BLaER1 (cell line): ENCODE results near the gene NACAD.

Source experiments
- H3K27ac ChIP-seq: shearing (Covaris generic); formaldehyde crosslinking; 2 replicates; pipeline ENCODE4 v1.8.1; 2022
- H3K27me3 ChIP-seq: shearing (Covaris generic); formaldehyde crosslinking; 2 replicates; pipeline ENCODE4 v1.8.1; 2022
- H3K36me3 ChIP-seq: shearing (Covaris generic); formaldehyde crosslinking; 2 replicates; pipeline ENCODE4 v1.8.1; 2022
- H3K4me1 ChIP-seq: shearing (Covaris generic); formaldehyde crosslinking; 2 replicates; pipeline ENCODE4 v1.8.1; 2022
- H3K4me2 ChIP-seq: shearing (Covaris generic); formaldehyde crosslinking; 2 replicates; pipeline ENCODE4 v1.8.1; 2022
- H3K4me3 ChIP-seq: shearing (Covaris generic); formaldehyde crosslinking; 2 replicates; pipeline ENCODE4 v1.8.1; 2022
- H3K9ac ChIP-seq: shearing (Covaris generic); formaldehyde crosslinking; 2 replicates; pipeline ENCODE4 v1.8.1; 2022
- H3K9me3 ChIP-seq: shearing (Covaris generic); formaldehyde crosslinking; 2 replicates; pipeline ENCODE4 v1.8.1; 2022
- H4K20me1 ChIP-seq: shearing (Covaris generic); formaldehyde crosslinking; 2 replicates; pipeline ENCODE4 v1.8.1; 2022
- Cebpa-rat ChIP-seq: shearing (Covaris generic); IDR thresholded peaks from 2 replicates; pipeline ENCODE4 v1.8.1; 2022

NACAD gene

DNA sequence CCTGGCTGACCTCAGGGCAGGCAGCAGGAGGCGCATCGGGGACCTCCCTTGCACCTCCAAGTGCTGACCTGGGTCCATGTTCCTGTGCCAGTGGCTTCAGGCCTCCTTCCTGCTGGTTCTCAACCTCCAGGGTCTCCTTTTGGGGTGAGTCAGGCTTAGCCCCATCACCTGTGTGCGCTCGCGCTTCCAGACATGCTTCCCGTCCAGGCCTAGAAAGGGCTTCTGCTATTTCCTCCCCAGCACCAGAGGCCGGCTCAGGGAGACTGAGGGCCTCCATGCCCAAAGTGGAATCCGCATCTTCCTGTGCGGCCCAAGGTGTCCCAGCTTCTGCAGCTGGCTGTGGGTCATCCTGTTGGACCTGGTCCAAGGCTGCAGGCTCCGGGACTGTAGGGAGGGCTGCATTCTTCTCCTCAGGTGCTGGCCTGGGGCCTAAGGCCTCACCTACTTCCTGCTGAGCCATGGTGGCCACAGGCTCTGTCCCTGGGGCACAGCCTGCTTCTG lies 5.9 kb downstream of the NACAD start:
- TF ChIP-seq Cebpa-rat = no peak
- Histone ChIP-seq H3K36me3 (peaks cover 6% of the 10 kb centered on the region), H3K4me3 (no peak overlapping the region), H3K4me1 (peaks cover 18% of the 10 kb centered on the region), H3K27me3 (peaks cover under 1% of the 10 kb centered on the region; the same call in 1 of the 2 replicates), H4K20me1 (no peaks in the 10 kb centered on the region; the same call in 1 of the 2 replicates), H3K27ac (no peak overlapping the region), H3K4me2 (no peak overlapping the region), H3K9ac (no peak overlapping the region), H3K9me3 (no peaks in the 10 kb centered on the region)

DNA sequence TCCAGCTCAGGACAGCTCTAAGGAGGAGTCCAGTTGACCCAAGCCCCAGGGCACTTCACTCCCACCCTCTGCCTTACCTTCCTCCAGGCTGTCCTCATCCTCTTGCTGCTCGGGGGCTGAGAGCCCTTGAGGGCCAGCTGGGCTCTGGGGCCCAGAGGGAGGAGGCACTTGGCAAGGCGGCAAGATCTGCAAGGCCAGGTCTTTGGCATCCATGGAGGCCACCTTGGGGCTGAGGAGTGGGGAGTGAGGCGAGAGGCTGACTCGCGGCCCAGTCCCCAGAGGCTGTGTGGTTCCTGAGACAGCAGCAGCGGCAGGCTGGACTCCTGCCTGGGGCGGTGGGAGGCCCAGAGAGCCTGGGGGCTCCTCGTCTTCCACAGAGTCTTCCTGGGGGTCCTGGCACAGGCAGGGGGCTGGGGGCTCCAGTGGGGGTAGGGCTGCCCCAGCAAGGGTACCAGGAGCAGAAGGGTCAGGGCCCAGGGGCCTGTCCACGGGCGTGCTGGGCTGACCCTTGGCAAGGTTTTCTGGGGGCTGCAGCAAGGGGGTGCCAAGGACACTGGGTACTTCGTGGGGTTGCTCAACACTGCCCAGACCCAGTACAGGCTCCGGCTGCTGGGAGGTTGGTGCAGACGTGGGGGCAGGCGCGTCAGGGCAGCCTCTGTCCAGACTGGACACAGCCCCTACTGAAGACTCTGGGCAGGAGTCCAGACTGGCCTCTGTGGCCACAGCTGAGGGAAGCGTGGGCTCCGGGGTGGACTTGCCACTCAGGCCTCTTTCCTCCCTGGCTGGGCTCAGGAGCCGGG lies 6.5 kb downstream of the NACAD start:
- Histone ChIP-seq H3K9ac (no peak overlapping the region), H3K36me3 (peaks cover 12% of the 10 kb centered on the region)

DNA sequence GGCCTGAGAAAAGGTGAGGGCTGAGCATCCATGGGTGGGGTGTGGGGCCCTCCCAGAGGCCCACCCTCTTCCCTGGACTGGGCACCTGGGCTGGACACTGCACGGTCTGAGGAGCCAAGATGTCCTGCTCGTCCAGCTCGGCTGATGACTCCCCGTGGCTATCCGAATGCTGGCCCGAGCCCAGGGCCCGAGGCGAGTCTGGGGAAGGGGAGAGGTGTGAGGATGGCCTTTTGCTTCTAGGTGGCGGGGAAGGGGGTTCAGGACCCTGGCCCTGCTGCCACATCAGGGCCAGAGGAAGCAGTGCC lies 7.1 kb downstream of the NACAD start:
- H3K4me3 ChIP-seq = no peak overlapping the region
- peaks cover 18% of the 10 kb centered on the region for H3K4me1 ChIP-seq
- no peak for TF ChIP-seq Cebpa-rat
- no peak overlapping the region for H3K9ac ChIP-seq
- H3K36me3 ChIP-seq = peaks cover 18% of the 10 kb centered on the region
- H3K27me3 ChIP-seq = no peaks in the 10 kb centered on the region
- H3K9me3 ChIP-seq = no peaks in the 10 kb centered on the region
- peak overlapping the region; percentile 41; the same call in 1 of the 2 replicates for H3K27ac ChIP-seq
- peak overlapping the region; percentile 28; the same call in 1 of the 2 replicates for H3K4me2 ChIP-seq
- H4K20me1 ChIP-seq = peaks cover 5% of the 10 kb centered on the region; the same call in 1 of the 2 replicates

More for the DNA sequence above, 6.5 kb downstream of the NACAD start:
- H3K27ac ChIP-seq = peak overlapping the region; percentile 41; the same call in 1 of the 2 replicates
- H3K27me3 ChIP-seq = no peaks in the 10 kb centered on the region
- H3K4me3 ChIP-seq = no peak overlapping the region
- H3K4me2 ChIP-seq = peak overlapping the region; percentile 28; the same call in 1 of the 2 replicates
- peaks cover under 1% of the 10 kb centered on the region; the same call in 1 of the 2 replicates for H4K20me1 ChIP-seq
- no peaks in the 10 kb centered on the region for H3K9me3 ChIP-seq
- TF ChIP-seq Cebpa-rat = no peak
- H3K4me1 ChIP-seq = peaks cover 18% of the 10 kb centered on the region

GRCh38 chr7:45080958-45081669 lies 7.7 kb downstream of the NACAD start:
- TF ChIP-seq Cebpa-rat = no peak
- peaks cover 22% of the 10 kb centered on the region for H3K36me3 ChIP-seq
- H3K4me3 ChIP-seq = no peak overlapping the region
- H4K20me1 ChIP-seq = peaks cover 9% of the 10 kb centered on the region
- no peaks in the 10 kb centered on the region for H3K9me3 ChIP-seq
- H3K27me3 ChIP-seq = no peaks in the 10 kb centered on the region
- H3K4me2 ChIP-seq = no peak overlapping the region
- H3K9ac ChIP-seq = no peak overlapping the region
- peaks cover 22% of the 10 kb centered on the region for H3K4me1 ChIP-seq
- no peak overlapping the region for H3K27ac ChIP-seq

- Histone ChIP-seq H3K9ac (no peak overlapping the region), H3K27ac (no peak overlapping the region), H3K9me3 (no peaks in the 10 kb centered on the region), H3K36me3 (peaks cover 29% of the 10 kb centered on the region), H3K4me3 (no peak overlapping the region), H3K27me3 (no peaks in the 10 kb centered on the region), H4K20me1 (peaks cover 16% of the 10 kb centered on the region), H3K4me1 (peaks cover 21% of the 10 kb centered on the region), H3K4me2 (no peak overlapping the region)
- TF ChIP-seq Cebpa-rat = no peak
Observed at GRCh38 chr7:45080265-45080957, 8.4 kb downstream of the NACAD start.

- Histone ChIP-seq H3K27ac (no peak overlapping the region), H3K9ac (no peak overlapping the region), H3K4me3 (no peak overlapping the region), H4K20me1 (peaks cover 38% of the 10 kb centered on the region), H3K36me3 (peaks cover 51% of the 10 kb centered on the region), H3K4me2 (no peak overlapping the region), H3K4me1 (peaks cover 16% of the 10 kb centered on the region), H3K9me3 (no peaks in the 10 kb centered on the region), H3K27me3 (no peaks in the 10 kb centered on the region)
- TF ChIP-seq Cebpa-rat = no peak
Observed at GRCh38 chr7:45078125-45078681, 10.6 kb downstream of the NACAD start.

- no peak overlapping the region for H3K4me2 ChIP-seq
- peaks cover 16% of the 10 kb centered on the region for H3K4me1 ChIP-seq
- no peak overlapping the region for H3K9ac ChIP-seq
- peaks cover 58% of the 10 kb centered on the region for H3K36me3 ChIP-seq
- H3K4me3 ChIP-seq = no peak overlapping the region
- H3K27ac ChIP-seq = no peak overlapping the region
- no peaks in the 10 kb centered on the region for H3K27me3 ChIP-seq
- peaks cover 44% of the 10 kb centered on the region for H4K20me1 ChIP-seq
- H3K9me3 ChIP-seq = no peaks in the 10 kb centered on the region
- TF ChIP-seq Cebpa-rat = no peak
Observed at GRCh38 chr7:45077579-45077978, 11.2 kb downstream of the NACAD start.

DNA sequence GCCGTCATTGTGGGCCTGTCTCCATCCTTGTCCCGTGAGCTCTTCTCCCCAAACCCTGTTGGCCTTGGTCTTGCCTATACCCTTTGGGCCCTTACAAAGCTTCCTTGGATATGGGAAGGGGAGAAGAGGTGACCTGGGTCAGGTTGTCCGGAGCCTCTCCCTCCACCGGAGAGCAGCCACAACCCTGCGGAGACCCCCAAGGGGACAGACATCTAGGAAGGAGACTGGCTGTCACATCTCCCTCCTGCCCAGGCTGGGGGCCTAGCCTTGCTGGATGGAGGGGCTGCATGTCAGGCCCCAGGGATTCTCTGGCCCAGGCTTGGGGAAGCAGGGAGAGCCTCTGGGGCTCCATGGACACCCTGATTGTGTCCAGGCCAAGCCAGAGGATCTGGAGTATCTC lies 11.8 kb downstream of the NACAD start:
- H3K36me3 ChIP-seq = peaks cover 64% of the 10 kb centered on the region

More for the DNA sequence above, 11.8 kb downstream of the NACAD start:
- Histone ChIP-seq H3K9me3 (no peaks in the 10 kb centered on the region), H3K9ac (no peak overlapping the region), H3K27me3 (no peaks in the 10 kb centered on the region), H3K4me1 (peaks cover 13% of the 10 kb centered on the region), H3K4me3 (no peak overlapping the region), H3K4me2 (no peak overlapping the region), H4K20me1 (peaks cover 51% of the 10 kb centered on the region), H3K27ac (no peak overlapping the region; the same call in 1 of the 2 replicates)
- no peak for TF ChIP-seq Cebpa-rat
